Mammary epithelial cell (primary cell): ENCODE data around the gene SIK3.

Experiments
- EZH2 ChIP-seq: IDR thresholded peaks from 2 replicates; pipeline ENCODE4 v1.6.1; 2012; ENCODE audit warnings: low read length, inconsistent platforms, borderline replicate concordance
- TF ChIP-seq, protein P1 (sequence below), 2 donors: IDR thresholded peaks in 1 of 2; conservative IDR thresholded peaks in 1 of 2; 2 replicates each; pipeline ENCODE4 v1.5.1; 2011 to 2012; ENCODE audit warnings: inconsistent platforms in 2 of 2, low read length in 2 of 2, mild to moderate bottlenecking in 2 of 2, control low read depth in 1 of 2, low read depth in 1 of 2; ENCODE audit not compliant: insufficient read depth in 1 of 2; ENCODE audit errors: extremely low read depth in 1 of 2

DNA sequence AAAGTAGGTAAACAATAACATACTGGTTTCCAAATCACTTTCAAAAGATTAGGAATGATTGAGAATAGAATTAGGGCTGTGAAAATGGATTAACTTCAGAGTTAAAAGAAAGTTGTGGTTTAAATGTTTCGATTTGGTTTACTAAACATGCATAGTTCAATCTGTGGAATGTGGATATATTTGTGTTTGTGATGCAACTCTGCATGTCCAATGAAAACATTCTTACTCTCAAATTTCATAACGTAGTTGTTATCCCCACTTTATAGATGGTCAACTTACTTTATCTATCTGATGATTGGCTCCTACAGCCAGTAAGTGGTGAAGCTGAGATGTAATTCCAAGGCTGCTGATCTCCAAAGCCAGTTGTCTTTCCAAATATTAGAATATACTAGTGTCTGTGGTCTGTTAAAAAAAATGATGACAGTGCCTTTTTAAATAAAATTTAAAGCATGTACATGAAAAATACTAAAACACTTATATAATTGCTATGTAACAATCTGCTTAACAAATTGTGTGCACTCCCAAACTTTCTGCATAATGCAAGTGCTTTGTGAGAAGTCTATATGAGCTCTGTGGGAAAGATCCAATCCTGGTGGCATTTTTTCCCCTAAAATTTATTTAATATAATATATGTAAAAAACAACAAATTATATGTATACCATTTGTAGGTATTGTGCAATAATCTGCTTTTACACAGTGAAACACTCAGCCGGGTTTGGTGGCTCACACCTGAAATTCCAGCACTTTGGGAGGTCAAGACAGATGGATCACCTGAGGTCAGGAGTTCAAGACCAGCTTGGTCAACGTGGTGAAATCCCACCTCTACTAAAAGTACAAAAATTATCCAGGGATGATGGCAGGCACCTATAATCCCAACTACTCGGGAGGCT is 9.7 kb upstream of the SIK3 start:
- TF ChIP-seq, protein P1, sequence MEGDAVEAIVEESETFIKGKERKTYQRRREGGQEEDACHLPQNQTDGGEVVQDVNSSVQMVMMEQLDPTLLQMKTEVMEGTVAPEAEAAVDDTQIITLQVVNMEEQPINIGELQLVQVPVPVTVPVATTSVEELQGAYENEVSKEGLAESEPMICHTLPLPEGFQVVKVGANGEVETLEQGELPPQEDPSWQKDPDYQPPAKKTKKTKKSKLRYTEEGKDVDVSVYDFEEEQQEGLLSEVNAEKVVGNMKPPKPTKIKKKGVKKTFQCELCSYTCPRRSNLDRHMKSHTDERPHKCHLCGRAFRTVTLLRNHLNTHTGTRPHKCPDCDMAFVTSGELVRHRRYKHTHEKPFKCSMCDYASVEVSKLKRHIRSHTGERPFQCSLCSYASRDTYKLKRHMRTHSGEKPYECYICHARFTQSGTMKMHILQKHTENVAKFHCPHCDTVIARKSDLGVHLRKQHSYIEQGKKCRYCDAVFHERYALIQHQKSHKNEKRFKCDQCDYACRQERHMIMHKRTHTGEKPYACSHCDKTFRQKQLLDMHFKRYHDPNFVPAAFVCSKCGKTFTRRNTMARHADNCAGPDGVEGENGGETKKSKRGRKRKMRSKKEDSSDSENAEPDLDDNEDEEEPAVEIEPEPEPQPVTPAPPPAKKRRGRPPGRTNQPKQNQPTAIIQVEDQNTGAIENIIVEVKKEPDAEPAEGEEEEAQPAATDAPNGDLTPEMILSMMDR (conservative IDR thresholded peaks at IDR 0.05 in 1 of 2, IDR thresholded peaks at IDR 0.05 in 1 of 2; ENCODE audit: extremely low read depth in 1 of 2, insufficient read depth in 1 of 2, low read depth in 1 of 2, low read length in 2 of 2), result no peak
- TF ChIP-seq EZH2, result no peak
